Measurements from ENCODE around the gene RAB11FIP3. TPM values are rescaled to one million over a fixed set of nuclear protein-coding genes. Genes with fewer than 3 reads are reported as not detected.
"Not testable (repeated sequence)": the region's sequence is repeated elsewhere in the genome, so short reads cannot be mapped to it uniquely, and the experiment has no call there.

RAB11FIP3 gene
- total RNA-seq, 1 donor from 2014 or later = 24.1 TPM

- DNase-seq (ENCODE audit: low spot score) = no peak
- no peak for ATAC-seq
These were observed 35.3 kb downstream of the RAB11FIP3 start for GRCh38 chr16:460787-461186.

- no peak for DNase-seq (ENCODE audit: low spot score)
- no peak for ATAC-seq
These were observed 37.6 kb downstream of the RAB11FIP3 start for GRCh38 chr16:463071-463470.

GRCh38 chr16:466651-467050 lies 41.2 kb downstream of the RAB11FIP3 start:
- DNase-seq (ENCODE audit: low spot score) = no peak
- ATAC-seq = no peak

- DNase-seq (ENCODE audit: low spot score); ATAC-seq: not testable (repeated sequence)
These were observed 41.9 kb downstream of the RAB11FIP3 start for GRCh38 chr16:467249-467871.

- peak; percentile 25 for ATAC-seq
- no peak for DNase-seq (ENCODE audit: low spot score)
These were observed 42.8 kb downstream of the RAB11FIP3 start for GRCh38 chr16:468068-468821.

- not testable (repeated sequence) for ATAC-seq
These were observed 44.0 kb downstream of the RAB11FIP3 start for GRCh38 chr16:469459-469858.

GRCh38 chr16:470418-470817 lies 45.0 kb downstream of the RAB11FIP3 start:
- no peak for DNase-seq (ENCODE audit: low spot score)

More at GRCh38 chr16:469459-469858, 44.0 kb downstream of the RAB11FIP3 start:
- not testable (repeated sequence) for DNase-seq (ENCODE audit: low spot score)

GRCh38 chr16:471353-472198 lies 46.1 kb downstream of the RAB11FIP3 start:
- DNase-seq (ENCODE audit: low spot score) (no peak), ATAC-seq (no peak)

More at GRCh38 chr16:470418-470817, 45.0 kb downstream of the RAB11FIP3 start:
- ATAC-seq = no peak

- ATAC-seq (no peak), DNase-seq (ENCODE audit: low spot score) (no peak)
These were observed 46.7 kb downstream of the RAB11FIP3 start for GRCh38 chr16:472199-472504.

- no peak for ATAC-seq
- DNase-seq (ENCODE audit: low spot score) = no peak
These were observed 47.9 kb downstream of the RAB11FIP3 start for GRCh38 chr16:473046-474043.

- no peak for ATAC-seq
- DNase-seq (ENCODE audit: low spot score) = no peak
These were observed 49.1 kb downstream of the RAB11FIP3 start for GRCh38 chr16:474420-475122.

- ATAC-seq = no peak
- no peak for DNase-seq (ENCODE audit: low spot score)
These were observed 50.6 kb downstream of the RAB11FIP3 start for GRCh38 chr16:476039-476438.

GRCh38 chr16:477301-478157 lies 52.1 kb downstream of the RAB11FIP3 start:
- ATAC-seq = peak; percentile 62
- no peak for DNase-seq (ENCODE audit: low spot score)

- DNase-seq (ENCODE audit: low spot score) = not testable (repeated sequence)
- peak; percentile 46 for ATAC-seq
These were observed 52.8 kb downstream of the RAB11FIP3 start for GRCh38 chr16:478287-478686.

GRCh38 chr16:482468-483185 lies 57.2 kb downstream of the RAB11FIP3 start:
- ATAC-seq (no peak), DNase-seq (ENCODE audit: low spot score) (no peak)

- ATAC-seq (no peak), DNase-seq (ENCODE audit: low spot score) (no peak)
These were observed 58.1 kb downstream of the RAB11FIP3 start for GRCh38 chr16:483341-484075.

GRCh38 chr16:489606-490005 lies 64.2 kb downstream of the RAB11FIP3 start:
- no peak for DNase-seq (ENCODE audit: low spot score)
- no peak for ATAC-seq
